Bone marrow (tissue), 2 donors: Measurements from ENCODE around the gene ANKRD11.
"Not testable (repeated sequence)": the region's sequence is repeated elsewhere in the genome, so short reads cannot be mapped to it uniquely, and the experiment has no call there.

Experiments used
- DNase-seq, 2 donors: peaks; one replicate each; lab custom pipeline; 2025; lab: John Stamatoyannopoulos, UW

The ANKRD11 gene

GRCh38 chr16:89314854-89315253 lies 175.5 kb downstream of the ANKRD11 start:
- no peak for DNase-seq

GRCh38 chr16:89314357-89314756 lies 176.0 kb downstream of the ANKRD11 start:
- no peak for DNase-seq

DNA sequence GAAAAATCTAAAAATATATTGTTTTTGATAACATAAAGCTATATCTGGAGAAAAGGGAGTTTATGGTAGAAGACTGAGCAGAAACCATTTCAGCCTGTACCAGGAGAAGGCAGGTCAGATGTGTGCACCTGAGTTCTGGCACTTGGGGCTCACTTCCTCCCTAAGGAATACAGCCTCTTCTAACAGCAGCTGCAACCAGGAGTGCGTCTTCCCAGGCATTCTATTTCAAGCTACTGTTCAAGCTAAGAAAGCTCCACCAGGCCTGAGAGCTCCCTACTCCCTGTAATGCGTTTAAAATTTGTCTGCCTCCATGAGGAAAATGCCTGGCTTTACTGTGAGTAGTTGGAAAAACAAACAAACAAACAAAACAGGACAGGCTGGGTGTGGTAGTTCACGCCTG lies 176.8 kb downstream of the ANKRD11 start:
- DNase-seq: no peak

- no peak for DNase-seq
These were observed 177.6 kb downstream of the ANKRD11 start for GRCh38 chr16:89312598-89313299.

DNA sequence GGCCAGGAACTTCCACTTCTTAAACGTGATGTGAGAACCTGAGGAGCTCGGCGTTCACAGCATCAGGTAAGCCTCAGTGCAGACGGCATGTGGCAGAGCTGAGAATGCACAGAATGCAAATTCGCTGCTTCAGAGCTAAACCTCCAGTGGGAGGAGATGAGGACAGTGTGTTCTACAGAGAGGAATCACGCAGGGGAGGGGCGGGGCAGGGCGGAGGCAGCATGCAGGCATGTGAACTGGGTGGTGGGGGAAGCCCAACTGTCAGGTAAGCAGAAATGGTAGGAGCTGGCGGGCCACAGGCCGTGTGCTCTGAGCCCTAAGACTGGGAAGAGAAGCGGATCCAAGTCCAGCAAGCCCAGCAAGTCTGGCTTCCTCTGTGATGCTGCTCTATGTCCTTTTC lies 178.2 kb downstream of the ANKRD11 start:
- DNase-seq: no peak

GRCh38 chr16:89311636-89312035 lies 178.7 kb downstream of the ANKRD11 start:
- DNase-seq: no peak

GRCh38 chr16:89309438-89310122 lies 180.8 kb downstream of the ANKRD11 start:
- no peak for DNase-seq

DNA sequence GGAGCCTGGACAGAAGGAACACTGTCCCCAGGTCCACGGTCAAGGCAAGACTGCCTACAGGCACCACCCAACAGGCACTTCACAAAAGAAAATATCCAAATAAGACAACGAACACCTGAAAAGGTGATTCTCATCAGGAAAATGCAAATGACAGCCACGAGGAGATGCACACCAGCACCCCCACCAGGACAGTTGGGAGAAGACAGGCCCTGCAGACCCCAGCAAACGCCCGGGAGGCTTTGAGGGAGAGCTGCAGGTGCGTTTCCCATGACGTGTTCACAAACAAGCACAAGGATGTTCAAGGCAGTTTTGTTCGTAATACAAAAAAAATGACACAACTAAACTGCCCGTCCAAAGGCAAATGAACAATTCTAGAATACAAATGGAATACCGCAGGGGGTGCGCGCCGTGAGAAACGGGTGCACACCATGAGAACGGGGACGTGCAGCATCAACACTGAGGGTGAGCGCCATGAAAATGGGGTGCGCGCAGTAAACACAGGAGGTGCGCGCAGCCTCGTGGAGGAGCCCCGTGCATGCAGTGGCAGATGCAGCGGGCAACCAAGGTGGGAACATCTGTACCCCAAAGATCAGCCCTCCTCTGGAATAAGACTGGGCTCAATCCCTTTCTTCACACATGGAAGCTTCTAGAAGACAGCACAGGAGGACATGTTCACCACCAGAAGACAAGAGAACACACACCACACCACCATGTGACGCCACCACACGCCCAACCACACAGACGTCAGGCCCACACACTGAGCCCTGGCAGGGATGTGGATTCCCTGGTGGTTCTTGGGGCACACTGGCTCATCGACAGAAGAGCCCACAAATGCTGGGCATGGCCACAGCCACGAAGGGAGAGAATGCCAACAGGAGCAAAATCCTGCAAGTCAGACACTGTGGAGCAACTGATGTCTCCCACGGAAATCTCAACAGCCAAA lies 181.7 kb downstream of the ANKRD11 start:
- no peak for DNase-seq

DNA sequence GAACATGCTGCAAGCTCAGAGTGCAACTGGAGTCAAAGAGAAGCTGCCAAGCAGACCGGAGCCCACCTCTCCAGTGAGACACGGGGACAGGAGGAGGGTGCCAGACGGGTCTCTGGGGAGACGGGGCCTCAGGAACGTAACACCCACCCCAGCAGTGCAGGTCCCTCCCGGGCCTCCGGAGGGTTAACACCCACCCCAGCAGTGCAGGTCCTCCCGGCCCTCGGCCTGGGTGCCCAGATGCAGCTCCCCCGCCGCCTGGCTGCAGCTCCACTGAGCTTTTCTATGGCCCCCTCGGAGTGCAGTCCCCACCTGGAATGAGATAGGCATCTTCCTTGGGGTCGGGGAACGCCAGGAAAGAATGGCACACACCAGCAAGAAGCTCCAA lies 182.9 kb downstream of the ANKRD11 start:
- DNase-seq: no peak

DNA sequence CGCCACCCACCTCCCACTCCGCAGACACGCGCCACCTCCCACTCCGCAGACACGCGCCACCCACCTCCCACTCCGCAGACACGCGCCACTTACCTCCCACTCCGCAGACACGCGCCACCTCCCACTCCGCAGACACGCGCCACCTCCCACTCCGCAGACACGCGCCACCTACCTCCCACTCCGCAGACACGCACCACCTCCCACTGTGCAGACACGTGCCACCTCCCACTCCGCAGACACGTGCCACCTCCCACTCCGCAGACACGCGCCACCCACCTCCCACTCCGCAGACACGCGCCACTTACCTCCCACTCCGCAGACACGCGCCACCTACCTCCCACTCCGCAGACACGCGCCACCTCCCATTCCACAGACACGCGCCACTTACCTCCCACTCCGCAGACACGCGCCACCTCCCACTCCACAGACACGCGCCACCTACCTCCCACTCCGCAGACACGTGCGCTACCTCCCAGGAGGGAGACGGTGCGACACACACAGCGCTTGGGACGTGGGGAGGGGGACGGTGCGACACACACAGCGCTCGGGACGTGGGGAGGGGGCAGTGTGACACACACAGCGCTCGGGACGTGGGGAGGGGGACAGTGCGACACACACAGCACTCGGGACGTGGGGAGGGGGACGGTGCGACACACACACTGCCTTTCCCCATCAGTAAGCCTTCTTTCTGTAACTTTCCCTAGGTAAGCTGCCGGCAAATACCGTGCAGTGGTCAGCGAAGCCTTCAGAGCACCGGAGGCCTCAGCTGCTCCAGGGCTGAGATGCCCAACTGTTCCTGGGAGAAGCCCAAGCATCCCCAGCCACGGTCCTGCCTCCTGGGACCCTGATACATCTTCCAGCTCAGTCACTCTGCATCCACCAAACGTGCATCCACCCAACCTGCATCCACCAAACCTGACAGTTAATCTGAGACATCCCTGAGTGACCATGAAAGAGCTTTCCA lies 183.6 kb downstream of the ANKRD11 start:
- not testable (repeated sequence) for DNase-seq

DNA sequence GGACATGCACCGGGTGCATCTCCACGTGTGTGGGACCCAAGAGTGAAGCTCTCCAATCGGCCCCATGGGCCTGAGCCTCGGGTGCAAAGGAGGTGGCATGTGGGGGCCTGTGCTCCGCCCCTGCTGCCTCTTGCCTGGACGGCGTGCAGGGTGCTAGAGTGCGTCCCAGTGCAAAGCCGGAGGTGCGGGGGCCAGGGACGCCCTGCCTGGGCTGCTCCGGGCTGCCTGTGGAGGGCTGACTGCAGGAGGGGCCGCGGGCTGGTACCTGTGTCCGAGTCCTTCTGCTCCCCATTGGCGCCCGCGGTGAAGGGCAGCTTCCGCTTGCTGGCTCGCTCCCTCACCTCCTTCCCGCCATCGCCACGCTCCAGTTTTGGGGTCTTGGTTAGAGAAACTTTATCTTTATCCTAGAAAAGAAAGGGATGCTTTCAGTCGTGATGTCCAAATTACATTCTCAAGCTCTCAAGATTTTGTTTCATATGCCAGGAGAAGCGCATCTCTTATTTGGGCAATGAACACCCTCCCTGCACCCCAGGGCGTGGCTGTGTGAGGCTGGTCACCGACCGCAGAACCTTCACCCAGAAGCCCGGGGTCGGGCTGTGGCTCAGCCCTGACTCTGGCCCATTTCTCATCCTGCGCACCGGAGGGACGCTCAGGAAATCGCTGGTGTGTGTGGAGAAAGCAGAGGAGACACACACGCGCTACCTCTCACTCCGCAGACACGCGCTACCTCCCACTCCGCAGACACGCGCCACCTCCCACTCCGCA lies 185.2 kb downstream of the ANKRD11 start:
- no peak for DNase-seq

- no peak for DNase-seq
These were observed 186.0 kb downstream of the ANKRD11 start for GRCh38 chr16:89304181-89304851.

- DNase-seq: no peak
These were observed 186.7 kb downstream of the ANKRD11 start for GRCh38 chr16:89303617-89304016.

DNA sequence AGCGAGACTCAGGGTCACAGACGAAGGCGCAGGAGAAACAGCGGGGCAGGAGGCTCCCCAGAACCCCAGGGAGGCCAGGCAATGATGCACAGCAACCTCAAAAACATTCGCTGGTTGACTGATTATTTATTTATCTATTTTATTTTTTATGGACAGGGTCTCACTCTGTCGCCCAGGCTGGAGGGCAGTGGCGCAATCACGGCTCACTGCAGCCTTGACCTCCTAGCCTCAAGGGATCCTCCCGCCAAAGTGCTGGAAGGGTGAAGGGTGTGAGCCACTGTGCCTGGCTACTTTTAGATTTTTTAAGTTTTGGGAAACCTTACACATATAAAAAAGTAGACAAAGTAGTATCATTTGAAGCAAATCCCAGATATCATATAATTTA lies 189.4 kb downstream of the ANKRD11 start:
- DNase-seq: no peak

DNA sequence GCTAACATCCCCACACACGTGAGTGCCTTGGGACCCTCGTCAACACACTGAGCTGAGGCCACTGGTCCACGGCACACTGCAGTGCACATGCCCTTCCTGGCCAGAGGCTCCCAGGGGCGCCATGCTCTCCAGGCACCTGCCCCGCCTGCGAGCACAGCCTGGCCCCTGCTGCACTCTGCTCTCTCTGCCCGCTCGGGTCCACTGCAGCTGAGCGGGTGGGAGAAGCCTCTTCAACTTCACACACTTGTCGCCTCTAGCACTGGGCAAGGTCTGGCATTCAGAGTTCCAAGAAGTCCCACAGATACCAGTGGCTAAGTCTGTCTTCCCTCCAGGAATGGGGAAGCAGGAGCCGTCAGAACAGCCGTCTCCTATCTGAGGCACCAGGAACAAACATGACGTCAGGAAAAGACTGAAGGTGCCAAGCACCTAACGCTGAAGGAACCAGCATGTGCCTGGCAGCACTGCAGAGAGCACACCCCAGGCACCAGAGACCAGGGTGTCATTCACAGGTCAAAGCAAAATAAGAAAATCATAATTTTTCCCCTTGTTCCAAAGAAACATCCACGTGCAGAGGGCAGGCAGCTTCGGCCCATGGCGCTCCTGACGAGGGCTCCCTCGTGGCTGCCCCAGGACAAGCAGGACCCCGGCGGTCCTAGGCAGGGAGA lies 189.9 kb downstream of the ANKRD11 start:
- no peak for DNase-seq

- DNase-seq: not testable (repeated sequence)
These were observed 190.8 kb downstream of the ANKRD11 start for GRCh38 chr16:89299357-89300111.

GRCh38 chr16:89298623-89299225 lies 191.6 kb downstream of the ANKRD11 start:
- no peak for DNase-seq

- no peak for DNase-seq
These were observed 192.3 kb downstream of the ANKRD11 start for GRCh38 chr16:89297910-89298545.
